ENCODE results near the gene TBC1D9B.
"Not testable (repeated sequence)": the region's sequence is repeated elsewhere in the genome, so short reads cannot be mapped to it uniquely, and the experiment has no call there.

TBC1D9B gene

GRCh38 chr5:179837076-179838011 lies 70.4 kb downstream of the TBC1D9B start:
- Histone ChIP-seq H2AFZ (ENCODE audit: low read length, unreplicated experiment) (no peak overlapping the region), H3K27me3 (ENCODE audit: insufficient read depth, low read length) (no peaks in the 10 kb centered on the region), H3K4me1 (ENCODE audit: control insufficient read depth, insufficient read depth, low read length, unreplicated experiment) (peaks cover 3% of the 10 kb centered on the region), H3K36me3 (ENCODE audit: insufficient read depth, low read length) (peaks cover 38% of the 10 kb centered on the region), H3K79me2 (ENCODE audit: control insufficient read depth, insufficient read depth, low read length, unreplicated experiment) (no peaks in the 10 kb centered on the region), H3K27ac (ENCODE audit: low read depth, low read length) (peak overlapping the region; percentile 34), H3K4me3 (ENCODE audit: low read depth, low read length) (no peak overlapping the region)

DNA sequence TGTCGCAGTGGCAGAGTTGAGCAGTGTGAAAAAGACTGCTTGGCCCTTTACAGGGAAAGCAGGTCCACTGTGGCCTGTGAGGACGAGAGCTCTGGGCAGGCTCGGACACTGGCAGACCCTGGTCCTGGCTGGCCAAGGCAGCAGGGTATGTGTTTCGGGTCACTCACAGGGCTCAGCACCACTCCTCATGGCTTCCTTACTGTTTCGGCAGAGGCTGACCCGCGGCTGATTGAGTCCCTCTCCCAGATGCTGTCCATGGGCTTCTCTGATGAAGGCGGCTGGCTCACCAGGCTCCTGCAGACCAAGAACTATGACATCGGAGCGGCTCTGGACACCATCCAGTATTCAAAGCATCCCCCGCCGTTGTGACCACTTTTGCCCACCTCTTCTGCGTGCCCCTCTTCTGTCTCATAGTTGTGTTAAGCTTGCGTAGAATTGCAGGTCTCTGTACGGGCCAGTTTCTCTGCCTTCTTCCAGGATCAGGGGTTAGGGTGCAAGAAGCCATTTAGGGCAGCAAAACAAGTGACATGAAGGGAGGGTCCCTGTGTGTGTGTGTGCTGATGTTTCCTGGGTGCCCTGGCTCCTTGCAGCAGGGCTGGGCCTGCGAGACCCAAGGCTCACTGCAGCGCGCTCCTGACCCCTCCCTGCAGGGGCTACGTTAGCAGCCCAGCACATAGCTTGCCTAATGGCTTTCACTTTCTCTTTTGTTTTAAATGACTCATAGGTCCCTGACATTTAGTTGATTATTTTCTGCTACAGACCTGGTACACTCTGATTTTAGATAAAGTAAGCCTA lies 71.3 kb downstream of the TBC1D9B start:
- Histone ChIP-seq H2AFZ (ENCODE audit: low read length, unreplicated experiment) (no peak overlapping the region), H3K4me1 (ENCODE audit: control insufficient read depth, insufficient read depth, low read length, unreplicated experiment) (peaks cover 3% of the 10 kb centered on the region), H3K79me2 (ENCODE audit: control insufficient read depth, insufficient read depth, low read length, unreplicated experiment) (no peaks in the 10 kb centered on the region), H3K36me3 (ENCODE audit: insufficient read depth, low read length) (peaks cover 38% of the 10 kb centered on the region), H3K27ac (ENCODE audit: low read depth, low read length) (peak overlapping the region; percentile 34), H3K27me3 (ENCODE audit: insufficient read depth, low read length) (no peaks in the 10 kb centered on the region), H3K4me3 (ENCODE audit: low read depth, low read length) (no peak overlapping the region)

GRCh38 chr5:179834871-179835270 lies 72.8 kb downstream of the TBC1D9B start:
- H3K27me3 ChIP-seq (ENCODE audit: insufficient read depth, low read length); H3K79me2 ChIP-seq (ENCODE audit: control insufficient read depth, insufficient read depth, low read length, unreplicated experiment); H3K4me1 ChIP-seq (ENCODE audit: control insufficient read depth, insufficient read depth, low read length, unreplicated experiment); H2AFZ ChIP-seq (ENCODE audit: low read length, unreplicated experiment); H3K27ac ChIP-seq (ENCODE audit: low read depth, low read length); H3K4me3 ChIP-seq (ENCODE audit: low read depth, low read length): not testable (repeated sequence)
- peaks cover 52% of the 10 kb centered on the region for H3K36me3 ChIP-seq (ENCODE audit: insufficient read depth, low read length)

- H3K36me3 ChIP-seq (ENCODE audit: insufficient read depth, low read length): peaks cover 60% of the 10 kb centered on the region
- no peak overlapping the region for H2AFZ ChIP-seq (ENCODE audit: low read length, unreplicated experiment)
- H3K27me3 ChIP-seq (ENCODE audit: insufficient read depth, low read length): no peaks in the 10 kb centered on the region
- no peak overlapping the region for H3K4me3 ChIP-seq (ENCODE audit: low read depth, low read length)
- peaks cover 7% of the 10 kb centered on the region for H3K79me2 ChIP-seq (ENCODE audit: control insufficient read depth, insufficient read depth, low read length, unreplicated experiment)
- H3K4me1 ChIP-seq (ENCODE audit: control insufficient read depth, insufficient read depth, low read length, unreplicated experiment): peaks cover 3% of the 10 kb centered on the region
- H3K27ac ChIP-seq (ENCODE audit: low read depth, low read length): no peak overlapping the region
These were observed 73.6 kb downstream of the TBC1D9B start for GRCh38 chr5:179834120-179834519.

GRCh38 chr5:179833709-179834070 lies 74.0 kb downstream of the TBC1D9B start:
- Histone ChIP-seq H2AFZ (ENCODE audit: low read length, unreplicated experiment) (no peak overlapping the region), H3K36me3 (ENCODE audit: insufficient read depth, low read length) (peaks cover 64% of the 10 kb centered on the region), H3K27ac (ENCODE audit: low read depth, low read length) (no peak overlapping the region), H3K27me3 (ENCODE audit: insufficient read depth, low read length) (no peaks in the 10 kb centered on the region), H3K4me1 (ENCODE audit: control insufficient read depth, insufficient read depth, low read length, unreplicated experiment) (peaks cover 5% of the 10 kb centered on the region), H3K4me3 (ENCODE audit: low read depth, low read length) (no peak overlapping the region), H3K79me2 (ENCODE audit: control insufficient read depth, insufficient read depth, low read length, unreplicated experiment) (peaks cover 9% of the 10 kb centered on the region)

DNA sequence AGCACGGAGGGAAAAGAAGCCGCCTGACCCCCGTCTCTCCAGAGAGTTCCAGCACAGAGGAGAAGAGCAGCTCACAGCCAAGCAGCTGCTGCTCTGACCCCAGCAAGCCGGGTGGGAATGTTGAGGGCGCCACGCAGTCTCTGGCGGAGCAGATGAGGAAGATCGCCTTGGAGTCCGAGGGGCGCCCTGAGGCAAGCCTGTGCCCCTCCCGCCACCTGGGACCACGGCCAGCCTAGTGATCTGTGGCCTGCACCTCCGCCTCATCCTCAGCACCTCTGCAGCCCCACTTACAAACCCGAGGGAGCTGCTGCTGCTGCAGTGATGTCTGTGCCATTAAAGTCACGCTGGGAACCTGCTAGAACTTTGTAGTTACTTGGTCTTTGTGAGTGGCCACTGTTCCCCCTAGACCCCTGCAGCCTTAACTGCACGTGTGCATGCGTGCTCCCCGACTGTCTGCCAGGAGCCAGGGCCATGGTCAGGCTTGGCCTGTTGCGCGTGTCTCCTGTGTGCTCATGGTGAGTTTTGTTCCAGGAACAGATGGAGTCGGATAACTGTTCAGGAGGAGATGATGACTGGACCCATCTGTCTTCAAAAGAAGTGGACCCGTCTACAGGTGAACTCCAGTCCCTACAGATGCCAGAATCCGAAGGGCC lies 74.5 kb downstream of the TBC1D9B start:
- H2AFZ ChIP-seq (ENCODE audit: low read length, unreplicated experiment): no peak overlapping the region
- H3K4me3 ChIP-seq (ENCODE audit: low read depth, low read length): no peak overlapping the region
- H3K4me1 ChIP-seq (ENCODE audit: control insufficient read depth, insufficient read depth, low read length, unreplicated experiment): peaks cover 6% of the 10 kb centered on the region
- no peak overlapping the region for H3K27ac ChIP-seq (ENCODE audit: low read depth, low read length)
- H3K27me3 ChIP-seq (ENCODE audit: insufficient read depth, low read length): no peaks in the 10 kb centered on the region
- H3K79me2 ChIP-seq (ENCODE audit: control insufficient read depth, insufficient read depth, low read length, unreplicated experiment): peaks cover 10% of the 10 kb centered on the region
- peaks cover 68% of the 10 kb centered on the region for H3K36me3 ChIP-seq (ENCODE audit: insufficient read depth, low read length)

- H3K27ac ChIP-seq (ENCODE audit: low read depth, low read length): no peak overlapping the region
These were observed 75.5 kb downstream of the TBC1D9B start for GRCh38 chr5:179832039-179832745.

GRCh38 chr5:179830818-179831468 lies 76.8 kb downstream of the TBC1D9B start:
- Histone ChIP-seq H3K79me2 (ENCODE audit: control insufficient read depth, insufficient read depth, low read length, unreplicated experiment) (peaks cover 14% of the 10 kb centered on the region), H3K27me3 (ENCODE audit: insufficient read depth, low read length) (no peaks in the 10 kb centered on the region), H2AFZ (ENCODE audit: low read length, unreplicated experiment) (no peak overlapping the region), H3K36me3 (ENCODE audit: insufficient read depth, low read length) (peaks cover 61% of the 10 kb centered on the region), H3K4me3 (ENCODE audit: low read depth, low read length) (no peak overlapping the region), H3K4me1 (ENCODE audit: control insufficient read depth, insufficient read depth, low read length, unreplicated experiment) (peaks cover 12% of the 10 kb centered on the region), H3K27ac (ENCODE audit: low read depth, low read length) (peak overlapping the region; percentile 10; the same call in 1 of the 2 replicates)

More at GRCh38 chr5:179832039-179832745, 75.5 kb downstream of the TBC1D9B start:
- Histone ChIP-seq H3K36me3 (ENCODE audit: insufficient read depth, low read length) (peaks cover 68% of the 10 kb centered on the region), H2AFZ (ENCODE audit: low read length, unreplicated experiment) (no peak overlapping the region), H3K4me3 (ENCODE audit: low read depth, low read length) (no peak overlapping the region), H3K4me1 (ENCODE audit: control insufficient read depth, insufficient read depth, low read length, unreplicated experiment) (peaks cover 9% of the 10 kb centered on the region), H3K27me3 (ENCODE audit: insufficient read depth, low read length) (no peaks in the 10 kb centered on the region), H3K79me2 (ENCODE audit: control insufficient read depth, insufficient read depth, low read length, unreplicated experiment) (peaks cover 14% of the 10 kb centered on the region)

- peak overlapping the region; percentile 43; the same call in 1 of the 2 replicates for H3K27ac ChIP-seq (ENCODE audit: low read depth, low read length)
- no peak overlapping the region for H2AFZ ChIP-seq (ENCODE audit: low read length, unreplicated experiment)
- H3K4me1 ChIP-seq (ENCODE audit: control insufficient read depth, insufficient read depth, low read length, unreplicated experiment): peaks cover 21% of the 10 kb centered on the region
- H3K27me3 ChIP-seq (ENCODE audit: insufficient read depth, low read length): no peaks in the 10 kb centered on the region
- H3K36me3 ChIP-seq (ENCODE audit: insufficient read depth, low read length): peaks cover 68% of the 10 kb centered on the region
- H3K79me2 ChIP-seq (ENCODE audit: control insufficient read depth, insufficient read depth, low read length, unreplicated experiment): peaks cover 24% of the 10 kb centered on the region
- H3K4me3 ChIP-seq (ENCODE audit: low read depth, low read length): no peak overlapping the region
These were observed 77.8 kb downstream of the TBC1D9B start for GRCh38 chr5:179829732-179830435.
